ENCODE data around the gene FRAT2. TPM values are rescaled to one million over a fixed set of nuclear protein-coding genes. Genes with fewer than 3 reads are reported as not detected.
A peak's percentile ranks its signal among the peaks of the same experiment; 100 is the strongest.

Gene FRAT2
- total RNA-seq, 2 experiments from 2014 or later, result 27.0 to 27.6 TPM

- Mint-ChIP-seq H3K9me3 (no peaks in the 10 kb centered on the region), H3K4me3 (peak overlapping the region; percentile 85), H3K4me1 (ENCODE audit: low read depth) (peaks cover 44% of the 10 kb centered on the region), H3K36me3 (ENCODE audit: low read depth) (peaks cover 31% of the 10 kb centered on the region), H3K27me3 (peaks cover 3% of the 10 kb centered on the region), H3K27ac (peak overlapping the region; percentile 89)
- Histone ChIP-seq H3K27me3 (ENCODE audit: control insufficient read depth in 1 of 2, insufficient read depth in 2 of 2, low read length in 2 of 2) (no peaks in the 10 kb centered on the region), H3K36me3 (ENCODE audit: insufficient read depth, low read length) (peaks cover 8% of the 10 kb centered on the region), H3K27ac (ENCODE audit: low read depth in 1 of 2, low read length in 2 of 2) (peak overlapping the region in 1 of 2 donors; percentile 97), H3K4me3 (ENCODE audit: low read length) (peak overlapping the region; percentile 64), H3K9me3 (ENCODE audit: control insufficient read depth in 1 of 2, insufficient read depth in 1 of 2, low read length in 2 of 2) (no peaks in the 10 kb centered on the region), H3K4me1 (ENCODE audit: insufficient read depth, low read length) (peaks cover 40% of the 10 kb centered on the region)
- ChIA-PET POLR2A (interaction anchor here (5.5 kb wide), 1 partner anchor 16 kb away, joined by 178 read pairs; the partner anchor contains the start of gene FRAT1), CTCF (no interaction called here)
- TF ChIP-seq CTCF (IDR thresholded peaks at IDR 0.05), result no peak
- intact Hi-C loops (cut with DNase I, micrococcal nuclease), result loop anchor here (2.0 to 5.0 kb wide), 5 partner anchors 56 to 503 kb away; partner anchors contain the start of genes RRP12 (in 2 of the 2), LCOR (in 1 of the 2), MMS19 (in 1 of the 2) and UBTD1 (in 1 of the 2)
- ATAC-seq (ENCODE audit: poor library complexity), result no peak
- peak in 1 of 14 experiments; percentile 9 for DNase-seq
Observed at GRCh38 chr10:97335188-97335619, 675 bp upstream of the FRAT2 start.

- H3K4me3 Mint-ChIP-seq, result peak overlapping the region; percentile 96
- Histone ChIP-seq H3K4me1 (ENCODE audit: insufficient read depth, low read length) (peaks cover 43% of the 10 kb centered on the region), H3K9me3 (ENCODE audit: control insufficient read depth in 1 of 2, insufficient read depth in 1 of 2, low read length in 2 of 2) (no peaks in the 10 kb centered on the region), H3K36me3 (ENCODE audit: insufficient read depth, low read length) (peaks cover 17% of the 10 kb centered on the region), H3K27me3 (ENCODE audit: control insufficient read depth in 1 of 2, insufficient read depth in 2 of 2, low read length in 2 of 2) (no peaks in the 10 kb centered on the region), H3K4me3 (ENCODE audit: low read length) (peak overlapping the region; percentile 76), H3K27ac (ENCODE audit: low read depth in 1 of 2, low read length in 2 of 2) (peak overlapping the region in 1 of 2 donors; percentile 35)
- CTCF ChIA-PET, result interaction anchor here (0.7 to 3.8 kb wide), 3 partner anchors 14 to 67 kb away, joined by 3 to 24 read pairs (median 7); partner anchors contain the start of genes FRAT1 and RRP12
- H3K27ac Mint-ChIP-seq, result peak overlapping the region; percentile 91
- peak; percentile 19 for ATAC-seq (ENCODE audit: poor library complexity)
- H3K9me3 Mint-ChIP-seq, result no peaks in the 10 kb centered on the region
- POLR2A ChIA-PET, result interaction anchor here (0.8 to 5.5 kb wide), 12 partner anchors 9 to 804 kb away, joined by 3 to 178 read pairs (median 5); partner anchors contain the start of genes ARHGAP19, AVPI1, FRAT1 and RRP12
- TF ChIP-seq CTCF (IDR thresholded peaks at IDR 0.05), result no peak
- peaks cover 57% of the 10 kb centered on the region for H3K4me1 Mint-ChIP-seq (ENCODE audit: low read depth)
- peak in 10 of 14 experiments; percentile 5 to 63 (median 28) for DNase-seq
- H3K27me3 Mint-ChIP-seq, result peaks cover 3% of the 10 kb centered on the region
- intact Hi-C loops (cut with DNase I, micrococcal nuclease), result loop anchor here (1.0 to 2.0 kb wide), 5 partner anchors 13 to 67 kb away; partner anchors contain the start of genes ARHGAP19 (in 2 of the 2) and RRP12 (in 2 of the 2)
- peaks cover 44% of the 10 kb centered on the region for H3K36me3 Mint-ChIP-seq (ENCODE audit: low read depth)
Observed at GRCh38 chr10:97333601-97334369, 744 bp downstream of the FRAT2 start.

GRCh38 chr10:97333351-97333600 is 1.3 kb downstream of the FRAT2 start:
- H3K9me3 Mint-ChIP-seq, result no peaks in the 10 kb centered on the region
- no peak for TF ChIP-seq CTCF (IDR thresholded peaks at IDR 0.05)
- ATAC-seq (ENCODE audit: poor library complexity), result no peak
- Histone ChIP-seq H3K4me1 (ENCODE audit: insufficient read depth, low read length) (peaks cover 43% of the 10 kb centered on the region), H3K27me3 (ENCODE audit: control insufficient read depth in 1 of 2, insufficient read depth in 2 of 2, low read length in 2 of 2) (no peaks in the 10 kb centered on the region), H3K4me3 (ENCODE audit: low read length) (peak overlapping the region; percentile 76), H3K27ac (ENCODE audit: low read depth in 1 of 2, low read length in 2 of 2) (peak overlapping the region in 1 of 2 donors; percentile 35), H3K9me3 (ENCODE audit: control insufficient read depth in 1 of 2, insufficient read depth in 1 of 2, low read length in 2 of 2) (no peaks in the 10 kb centered on the region), H3K36me3 (ENCODE audit: insufficient read depth, low read length) (peaks cover 22% of the 10 kb centered on the region)
- peaks cover 46% of the 10 kb centered on the region for H3K36me3 Mint-ChIP-seq (ENCODE audit: low read depth)
- peak overlapping the region; percentile 91 for H3K27ac Mint-ChIP-seq
- CTCF ChIA-PET, result interaction anchor here (0.7 to 3.8 kb wide), 3 partner anchors 14 to 68 kb away, joined by 3 to 24 read pairs (median 7); partner anchors contain the start of genes FRAT1 and RRP12
- POLR2A ChIA-PET, result interaction anchor here (1.0 to 5.5 kb wide), 9 partner anchors 8 to 354 kb away, joined by 3 to 178 read pairs (median 5); partner anchors contain the start of genes AVPI1, FRAT1 and RRP12
- intact Hi-C loops (cut with DNase I, micrococcal nuclease), result loop anchor here in 1 of 2 experiments (1.0 to 2.0 kb wide), 3 partner anchors 13 to 54 kb away; partner anchors contain the start of gene ARHGAP19
- DNase-seq, result peak in 1 of 14 experiments; percentile 24
- H3K27me3 Mint-ChIP-seq, result peaks cover 3% of the 10 kb centered on the region
- H3K4me3 Mint-ChIP-seq, result peak overlapping the region; percentile 96
- H3K4me1 Mint-ChIP-seq (ENCODE audit: low read depth), result peaks cover 59% of the 10 kb centered on the region
